Esophagus muscularis mucosa (tissue), 3 donors: ENCODE results near the gene HOXB5.

ENCODE experiments used
- EP300 ChIP-seq: sonication (generic); formaldehyde crosslinking; IDR thresholded peaks from one replicate; pipeline ENCODE4 v1.6.1; 2017; ENCODE audit warnings: antibody characterized with exemption
- TF ChIP-seq, protein P1 (sequence below), 3 experiments: fragments of 200-600 bp in 2 of 3; fragments of 450-650 bp in 1 of 3; sonication (generic) in 2 of 3; IDR thresholded peaks; one replicate each; pipeline ENCODE4 v1.5.1; 2017 to 2019; ENCODE audit warnings: antibody characterized with exemption in 3 of 3, mild to moderate bottlenecking in 2 of 3, moderate library complexity in 1 of 3

DNA sequence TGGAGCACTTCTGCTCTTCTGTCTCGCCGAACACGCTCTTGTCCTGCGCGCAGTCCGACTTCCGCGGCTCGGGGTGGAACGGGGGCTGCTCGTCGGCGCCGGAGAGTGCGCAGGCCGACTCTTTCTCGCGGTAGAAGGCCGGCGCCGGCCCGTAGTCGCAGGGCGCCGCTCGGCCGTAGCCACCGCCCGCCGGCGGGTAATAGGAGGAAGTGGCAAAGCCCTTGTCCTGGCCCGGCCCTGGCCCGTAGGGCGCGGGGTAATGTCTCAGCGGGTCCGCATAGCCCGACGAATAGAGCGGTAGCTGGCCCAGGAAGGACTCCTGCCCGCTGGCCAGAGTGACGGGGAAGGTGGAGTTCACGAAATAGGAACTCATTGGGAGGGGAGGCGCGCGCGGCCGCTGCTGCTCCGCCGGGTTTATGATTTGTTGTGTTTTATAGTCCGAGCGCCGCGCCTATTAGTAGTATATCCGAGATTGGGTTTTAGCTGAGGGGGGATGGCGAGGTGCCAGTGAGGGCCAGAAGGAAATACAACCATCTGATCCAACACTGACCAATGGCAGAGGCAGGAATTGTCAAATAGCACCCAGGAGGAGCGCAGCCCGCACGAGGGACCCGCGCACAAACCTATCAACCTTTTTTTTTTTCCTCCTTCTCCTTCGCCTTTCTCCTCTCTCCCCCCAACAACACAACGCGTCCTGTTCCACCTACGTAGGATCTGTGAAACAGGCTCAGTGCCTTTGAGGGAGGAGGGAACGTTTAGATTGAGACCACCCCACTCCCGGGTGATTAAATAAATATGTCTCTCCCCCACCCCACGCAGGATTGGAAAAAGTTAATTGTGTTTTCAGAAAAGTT, 4.4 kb upstream of the HOXB5 start:
- TF ChIP-seq, protein P1, sequence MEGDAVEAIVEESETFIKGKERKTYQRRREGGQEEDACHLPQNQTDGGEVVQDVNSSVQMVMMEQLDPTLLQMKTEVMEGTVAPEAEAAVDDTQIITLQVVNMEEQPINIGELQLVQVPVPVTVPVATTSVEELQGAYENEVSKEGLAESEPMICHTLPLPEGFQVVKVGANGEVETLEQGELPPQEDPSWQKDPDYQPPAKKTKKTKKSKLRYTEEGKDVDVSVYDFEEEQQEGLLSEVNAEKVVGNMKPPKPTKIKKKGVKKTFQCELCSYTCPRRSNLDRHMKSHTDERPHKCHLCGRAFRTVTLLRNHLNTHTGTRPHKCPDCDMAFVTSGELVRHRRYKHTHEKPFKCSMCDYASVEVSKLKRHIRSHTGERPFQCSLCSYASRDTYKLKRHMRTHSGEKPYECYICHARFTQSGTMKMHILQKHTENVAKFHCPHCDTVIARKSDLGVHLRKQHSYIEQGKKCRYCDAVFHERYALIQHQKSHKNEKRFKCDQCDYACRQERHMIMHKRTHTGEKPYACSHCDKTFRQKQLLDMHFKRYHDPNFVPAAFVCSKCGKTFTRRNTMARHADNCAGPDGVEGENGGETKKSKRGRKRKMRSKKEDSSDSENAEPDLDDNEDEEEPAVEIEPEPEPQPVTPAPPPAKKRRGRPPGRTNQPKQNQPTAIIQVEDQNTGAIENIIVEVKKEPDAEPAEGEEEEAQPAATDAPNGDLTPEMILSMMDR (IDR thresholded peaks at IDR 0.05): no peak
- TF ChIP-seq EP300: no peak
